UCSD-AML1 (cell line): ENCODE data around the gene SH2D4B.
"Not testable (repeated sequence)": the region's sequence is repeated elsewhere in the genome, so short reads cannot be mapped to it uniquely, and the experiment has no call there.

Experiments
- DNase-seq: peaks from one replicate; lab custom pipeline; 2025; ENCODE audit not compliant: unreplicated experiment; lab: John Stamatoyannopoulos, UW

The SH2D4B gene

GRCh38 chr10:80542053-80542452 is 4.4 kb downstream of the SH2D4B start:
- DNase-seq, result no peak

GRCh38 chr10:80542652-80543318 is 5.1 kb downstream of the SH2D4B start:
- no peak for DNase-seq

- DNase-seq, result not testable (repeated sequence)
Observed at GRCh38 chr10:80543319-80543672, 5.6 kb downstream of the SH2D4B start.

GRCh38 chr10:80544316-80544953 is 6.7 kb downstream of the SH2D4B start:
- no peak for DNase-seq

GRCh38 chr10:80545258-80545881 is 7.7 kb downstream of the SH2D4B start:
- no peak for DNase-seq

- DNase-seq, result no peak
Observed at GRCh38 chr10:80552151-80552646, 14.5 kb downstream of the SH2D4B start.

GRCh38 chr10:80553436-80553835 is 15.7 kb downstream of the SH2D4B start:
- no peak for DNase-seq

- no peak for DNase-seq
Observed at GRCh38 chr10:80554050-80554449, 16.3 kb downstream of the SH2D4B start.

- no peak for DNase-seq
Observed at GRCh38 chr10:80555415-80555814, 17.7 kb downstream of the SH2D4B start.

- no peak for DNase-seq
Observed at GRCh38 chr10:80561950-80562349, 24.2 kb downstream of the SH2D4B start.

- no peak for DNase-seq
Observed at GRCh38 chr10:80567292-80567691, 29.6 kb downstream of the SH2D4B start.

GRCh38 chr10:80569131-80569895 is 31.6 kb downstream of the SH2D4B start:
- DNase-seq, result no peak

- DNase-seq, result no peak
Observed at GRCh38 chr10:80571352-80571751, 33.6 kb downstream of the SH2D4B start.

GRCh38 chr10:80579181-80579763 is 41.6 kb downstream of the SH2D4B start:
- no peak for DNase-seq

GRCh38 chr10:80579849-80580637 is 42.3 kb downstream of the SH2D4B start:
- DNase-seq, result no peak

GRCh38 chr10:80580638-80581468 is 43.2 kb downstream of the SH2D4B start:
- DNase-seq, result no peak

GRCh38 chr10:80581469-80581835 is 43.8 kb downstream of the SH2D4B start:
- no peak for DNase-seq

GRCh38 chr10:80582286-80582960 is 44.7 kb downstream of the SH2D4B start:
- DNase-seq, result no peak

GRCh38 chr10:80583685-80584084 is 46.0 kb downstream of the SH2D4B start:
- DNase-seq, result no peak
